ENCODE data around the gene NEK7. TPM values are rescaled to one million over a fixed set of nuclear protein-coding genes. Genes with fewer than 3 reads are reported as not detected.

Gene NEK7
- total and polyA plus RNA-seq, 2 of the 4 experiments (the other 2 are of a cell fraction), result 89.0 to 467 TPM

- H3K14ac ChIP-seq (replicated peaks; ENCODE audit: low read depth, low read length), result no peak overlapping the region
- no peaks in the 10 kb centered on the region for H3K9me1 ChIP-seq (ENCODE audit: insufficient read depth, low read length)
- H2BK5ac ChIP-seq (ENCODE audit: low read depth, low read length, poor library complexity, severe bottlenecking), result no peak overlapping the region
- no peak overlapping the region for H4K91ac ChIP-seq (ENCODE audit: insufficient read depth, low read depth, low read length)
- no peaks in the 10 kb centered on the region for H3K27me3 ChIP-seq (ENCODE audit: control insufficient read depth, insufficient read depth, low read length)
- no peak overlapping the region for H2AK5ac ChIP-seq (ENCODE audit: low read depth, low read length)
- no peak overlapping the region for H3K9ac ChIP-seq (ENCODE audit: low read depth, low read length)
- no CpG with 5 or more reads among the region's 3 CpGs for WGBS, 2 experiments (ENCODE audit: extremely low coverage in 2 of 2, insufficient read length in 1 of 2)
- peak overlapping the region; percentile 4; the same call in 1 of the 2 replicates for H4K5ac ChIP-seq (ENCODE audit: low read depth, low read length)
- no TSS peak for BruUV-seq (replicated peaks)
- H2AFZ ChIP-seq (replicated peaks; ENCODE audit: low read length, poor library complexity), result no peak overlapping the region
- H3K36me3 ChIP-seq (ENCODE audit: control insufficient read depth, insufficient read depth, low read length), result no peaks in the 10 kb centered on the region
- H3K56ac ChIP-seq (ENCODE audit: extremely low read depth, insufficient read depth, low read length), result no peak overlapping the region
- POLR2A ChIA-PET (ENCODE audit: unreplicated experiment), result no interaction called here
- no peak overlapping the region for H3K4me2 ChIP-seq (ENCODE audit: low read depth, low read length)
- H3K4me3 ChIP-seq (ENCODE audit: insufficient read depth, low read depth, low read length), result no peak overlapping the region
- dilution Hi-C loops (cut with HindIII; ENCODE audit: low sequenced_read_pairs, unreplicated experiment) (no loop called here), in situ Hi-C loops (cut with MboI; ENCODE audit: low sequenced_read_pairs) (no loop called here), intact Hi-C loops (cut with micrococcal nuclease) (no loop called here)
- H3K9me3 ChIP-seq (ENCODE audit: control insufficient read depth, insufficient read depth, low read length), result no peaks in the 10 kb centered on the region
- no peak overlapping the region for H3K27ac ChIP-seq (ENCODE audit: insufficient read depth, low read length)
- no peaks in the 10 kb centered on the region for H3K79me1 ChIP-seq (ENCODE audit: low read depth in 1 of 2, low read length in 2 of 2)
- no peaks in the 10 kb centered on the region for H4K20me1 ChIP-seq (ENCODE audit: insufficient read depth, low read length)
- H3K4ac ChIP-seq (ENCODE audit: low read depth, low read length), result no peak overlapping the region
- H2BK20ac ChIP-seq (ENCODE audit: low read depth, low read length), result no peak overlapping the region
- no peak for ATAC-seq (ENCODE audit: low read depth)
- no peak for DNase-seq
- H3K4me1 ChIP-seq (ENCODE audit: control insufficient read depth, insufficient read depth, low read length), result no peaks in the 10 kb centered on the region
- H3K23ac ChIP-seq (ENCODE audit: low read depth, low read length), result no peak overlapping the region
- TF ChIP-seq CEBPB (IDR thresholded peaks at IDR 0.05; ENCODE audit: low read depth, low read length), result no peak
- no peak for TF ChIP-seq FOS (IDR thresholded peaks at IDR 0.05; ENCODE audit: low read depth, low read length)
- no peak for TF ChIP-seq MAZ (IDR thresholded peaks at IDR 0.05; ENCODE audit: borderline replicate concordance, low read depth, low read length)
- TF ChIP-seq RCOR1 (IDR thresholded peaks at IDR 0.05; ENCODE audit: insufficient replicate concordance, low read length), result no peak
- H3K18ac ChIP-seq (ENCODE audit: low read depth, low read length), result peak overlapping the region; percentile 24; the same call in 1 of the 2 replicates
- 0 out of 4 replicates have a peak overlapping the region, but pooled peaks of 1 of the 2 experiments have one; percentile 9 for H4K8ac ChIP-seq (ENCODE audit: low read depth in 2 of 2, low read length in 2 of 2)
- H2BK15ac ChIP-seq (ENCODE audit: low read depth, low read length), result no peak overlapping the region
- H2AK9ac ChIP-seq (replicated peaks; ENCODE audit: low read depth, low read length, poor library complexity), result no peak overlapping the region
- no peak overlapping the region for H2BK120ac ChIP-seq (ENCODE audit: low read depth, low read length)
- CTCF ChIA-PET, result interaction anchor here (1.0 kb wide), 1 partner anchor 19 kb away, joined by 3 read pairs; no protein-coding TSS in a partner anchor
Measured at GRCh38 chr1:198346178-198346577, 189.4 kb downstream of the NEK7 start.
